Skin of body (tissue), 2 donors: ENCODE measurements around the gene PCBP2. TPM values are rescaled to one million over a fixed set of nuclear protein-coding genes. Genes with fewer than 3 reads are reported as not detected.
"Not testable (repeated sequence)": the region's sequence is repeated elsewhere in the genome, so short reads cannot be mapped to it uniquely, and the experiment has no call there.

Source experiments
- DNase-seq: peaks from one replicate; lab custom pipeline; 2025; lab: John Stamatoyannopoulos, UW
- total RNA-seq: library from RNA; depleted of rRNA; stranded (reverse); fragments of >200 nt; gene quantifications from one replicate; pipeline ENCODE4 v1.2.3, GENCODE V29; 2014

PCBP2 gene
- total RNA-seq, 1 donor from 2014 or later = 304 TPM

GRCh38 chr12:53441040-53441833 lies 10.7 kb upstream of the PCBP2 start, which contains the start of gene PRR13:
PRR13 (plus strand) TSS chr12:53441734; CDS start chr12:53442715, 981 bp downstream.
- DNase-seq = peak; percentile 99

- DNase-seq = no peak
Measured at GRCh38 chr12:53443955-53444354, 7.9 kb upstream of the PCBP2 start.

GRCh38 chr12:53444593-53445325 lies 7.1 kb upstream of the PCBP2 start:
- not testable (repeated sequence) for DNase-seq

GRCh38 chr12:53450936-53451335 lies 966 bp upstream of the PCBP2 start:
- no peak for DNase-seq

GRCh38 chr12:53452159-53453077 lies 516 bp downstream of the PCBP2 start:
- peak; percentile 70 for DNase-seq

- no peak for DNase-seq
Measured at GRCh38 chr12:53453953-53454640, 2.2 kb downstream of the PCBP2 start.

GRCh38 chr12:53454707-53455106 lies 2.8 kb downstream of the PCBP2 start:
- no peak for DNase-seq

GRCh38 chr12:53456654-53457366 lies 4.9 kb downstream of the PCBP2 start:
- no peak for DNase-seq

GRCh38 chr12:53459097-53459496 lies 7.2 kb downstream of the PCBP2 start:
- DNase-seq = no peak

- no peak for DNase-seq
Measured at GRCh38 chr12:53461059-53461458, 9.2 kb downstream of the PCBP2 start.

- DNase-seq = no peak
Measured at GRCh38 chr12:53461591-53461990, 9.7 kb downstream of the PCBP2 start.

GRCh38 chr12:53462935-53463334 lies 11.0 kb downstream of the PCBP2 start:
- DNase-seq = no peak

- no peak for DNase-seq
Measured at GRCh38 chr12:53463802-53464560, 12.1 kb downstream of the PCBP2 start.

GRCh38 chr12:53464685-53465418 lies 12.9 kb downstream of the PCBP2 start:
- DNase-seq = no peak

GRCh38 chr12:53465679-53466078 lies 13.8 kb downstream of the PCBP2 start:
- DNase-seq = no peak

- DNase-seq = no peak
Measured at GRCh38 chr12:53466640-53467039, 14.7 kb downstream of the PCBP2 start.

GRCh38 chr12:53467082-53467481 lies 15.2 kb downstream of the PCBP2 start:
- DNase-seq = no peak

- no peak for DNase-seq
Measured at GRCh38 chr12:53467880-53468279, 16.0 kb downstream of the PCBP2 start.

- no peak for DNase-seq
Measured at GRCh38 chr12:53468282-53468681, 16.4 kb downstream of the PCBP2 start.
